K562 (cell line): ENCODE data around the gene EVA1B.

ENCODE experiments used
- BCOR ChIP-seq: fragments of 450-650 bp; IDR thresholded peaks from 2 replicates; pipeline ENCODE4 v1.6.1; 2016
- BRF2 ChIP-seq: IDR thresholded peaks from 3 replicates; pipeline ENCODE4 v1.6.1; 2011; ENCODE audit warnings: borderline replicate concordance, mild to moderate bottlenecking; ENCODE audit not compliant: insufficient read length, insufficient read depth
- CBFB ChIP-seq: sonication (generic); formaldehyde crosslinking; IDR thresholded peaks from 2 replicates; pipeline ENCODE4 v1.4.0; 2020; ENCODE audit warnings: mild to moderate bottlenecking, missing genetic modification reagents
- CTCF ChIP-seq, 3 experiments: IDR thresholded peaks in 2 of 3; conservative IDR thresholded peaks in 1 of 3; 2 replicates each; pipeline ENCODE4 v1.5.1; 2011 to 2012; ENCODE audit warnings: low read length in 3 of 3, mild to moderate bottlenecking in 3 of 3, control low read depth in 2 of 3, improper control_type of control experiment in 1 of 3, inconsistent platforms in 1 of 3, low read depth in 1 of 3, mixed read lengths in 1 of 3, moderate library complexity in 1 of 3; ENCODE audit not compliant: insufficient read depth in 2 of 3
- E2F4 ChIP-seq: sonication (generic); formaldehyde crosslinking; IDR thresholded peaks from 2 replicates; pipeline ENCODE4 v1.8.0; 2022; ENCODE audit warnings: mild to moderate bottlenecking, low read depth, missing genetic modification reagents
- E2F8 ChIP-seq: fragments of 450-650 bp; IDR thresholded peaks from 2 replicates; pipeline ENCODE4 v1.7.1; 2018; ENCODE audit warnings: mild to moderate bottlenecking, low read depth; ENCODE audit not compliant: partially characterized antibody
- ELF2 ChIP-seq: fragments of 250-450 bp; sonication (Bioruptor Pico); IDR thresholded peaks from 2 replicates; pipeline ENCODE4 v1.5.0; 2021; ENCODE audit warnings: mild to moderate bottlenecking
- FOXK1 ChIP-seq: sonication (generic); formaldehyde crosslinking; IDR thresholded peaks from 2 replicates; pipeline ENCODE4 v1.8.0; 2022; ENCODE audit warnings: missing genetic modification reagents, mild to moderate bottlenecking, borderline replicate concordance
- POLR2AphosphoS5 ChIP-seq: IDR thresholded peaks from 2 replicates; pipeline ENCODE4 v1.6.1; 2011; ENCODE audit warnings: mild to moderate bottlenecking, low read depth, low read length, moderate library complexity; ENCODE audit not compliant: control insufficient read depth, insufficient read depth
- PTBP1 ChIP-seq: fragments of 200-400 bp; formaldehyde crosslinking; IDR thresholded peaks from 2 replicates; pipeline ENCODE4 v1.6.1; 2017; ENCODE audit warnings: low read depth, low read length
- YY1 ChIP-seq, 3 experiments: IDR thresholded peaks; 2 replicates each; pipeline ENCODE4 v1.6.1; 2011; ENCODE audit warnings: low read length in 2 of 3, mild to moderate bottlenecking in 2 of 3, moderate library complexity in 2 of 3, borderline replicate concordance in 1 of 3, control low read depth in 1 of 3, low read depth in 1 of 3; ENCODE audit not compliant: insufficient read depth in 3 of 3, insufficient replicate concordance in 2 of 3, control insufficient read depth in 1 of 3, insufficient read length in 1 of 3; ENCODE audit errors: extremely low read depth in 1 of 3
- ZBTB11 ChIP-seq, 3 experiments: fragments of 200-800 bp in 1 of 3; fragments of 250-450 bp in 1 of 3; fragments of 450-650 bp in 1 of 3; sonication (Bioruptor Pico) in 1 of 3; sonication (Bioruptor generic) in 1 of 3; formaldehyde crosslinking in 1 of 3; IDR thresholded peaks; 2 replicates each; pipeline versions ENCODE4 v1.6.1 to v1.8.0; 2016 to 2022; ENCODE audit warnings: mild to moderate bottlenecking in 2 of 3, missing genetic modification characterization in 2 of 3, missing compliant biosample characterization in 1 of 3, moderate library complexity in 1 of 3
- ZBTB43 ChIP-seq: sonication (generic); formaldehyde crosslinking; IDR thresholded peaks from 2 replicates; pipeline ENCODE4 v1.8.0; 2023; ENCODE audit warnings: mild to moderate bottlenecking, missing genetic modification reagents
- ZNF778 ChIP-seq: fragments of 450-650 bp; formaldehyde crosslinking; IDR thresholded peaks from 2 replicates; pipeline ENCODE4 v1.4.0; 2020; ENCODE audit warnings: mild to moderate bottlenecking, moderate library complexity

- TF ChIP-seq PTBP1 (no peak), CTCF (IDR thresholded peaks at IDR 0.05 in 2 of 3, conservative IDR thresholded peaks at IDR 0.05 in 1 of 3; ENCODE audit: insufficient read depth in 2 of 3, low read depth in 1 of 3, low read length in 3 of 3) (no peak), ZBTB11 (CRISPR knock-in tag; IDR thresholded peaks at IDR 0.05) (no peak), YY1 (IDR thresholded peaks at IDR 0.05; ENCODE audit: borderline replicate concordance in 1 of 3, control insufficient read depth in 1 of 3, extremely low read depth in 1 of 3, insufficient read depth in 3 of 3, insufficient read length in 1 of 3, insufficient replicate concordance in 2 of 3, low read depth in 1 of 3, low read length in 2 of 3) (no peak), FOXK1 (no peak), BRF2 (no peak), CBFB (CRISPR knock-in tag) (no peak), ELF2 (CRISPR knock-in tag) (no peak), ZBTB43 (CRISPR knock-in tag) (no peak), E2F4 (CRISPR knock-in tag) (no peak), E2F8 (no peak), POLR2AphosphoS5 (no peak), BCOR (no peak), ZNF778 (no peak)
These were observed 26.4 kb upstream of the EVA1B start for GRCh38 chr1:36349839-36350238.
